CD4-positive, alpha-beta T cell (primary cell): ENCODE data around the gene WASL. TPM values are rescaled to one million over a fixed set of nuclear protein-coding genes. Genes with fewer than 3 reads are reported as not detected.

Source experiments
- ATAC-seq: fragments of 200-7000 bp; cut with Tn5 transposase; one replicate; pipeline ENCODE4 v1.10.0; 2022; ENCODE audit warnings: mild to moderate bottlenecking; ENCODE audit not compliant: poor library complexity
- CTCF ChIA-PET: fragments of 350-600 bp; sonication (Branson Sonifier 250); formaldehyde crosslinking; loops from one replicate; lab custom pipeline; 2021; ENCODE audit warnings: antibody characterized with exemption, inconsistent platforms; lab: Charles Lee
- POLR2A ChIA-PET: fragments of 350-600 bp; sonication (Branson Sonifier 250); formaldehyde crosslinking; loops from one replicate; lab custom pipeline; 2021; ENCODE audit warnings: antibody characterized with exemption, inconsistent platforms; lab: Charles Lee
- DNase-seq, 14 experiments: peaks; one replicate each; pipeline ENCODE4 v3.0.0-alpha.2; 2013 to 2020; ENCODE audit warnings: mixed read lengths in 2 of 14
- H3K27ac ChIP-seq, 2 donors: one replicate each; pipeline versions ENCODE4 v1.5.1 to v1.7.0; 2013; ENCODE audit warnings: low read length in 2 of 2, low read depth in 1 of 2, mild to moderate bottlenecking in 1 of 2
- H3K27me3 ChIP-seq, 2 experiments: 1 replicate in 1 of 2; 2 replicates in 1 of 2; pipeline versions ENCODE4 v1.6.1 to v1.7.0; 2013; ENCODE audit warnings: low read length in 2 of 2, control low read depth in 1 of 2, mild to moderate bottlenecking in 1 of 2, moderate library complexity in 1 of 2; ENCODE audit not compliant: insufficient read depth in 2 of 2, control insufficient read depth in 1 of 2
- H3K36me3 ChIP-seq: one replicate; pipeline ENCODE4 v1.6.1; 2013; ENCODE audit warnings: low read length, control low read depth; ENCODE audit not compliant: insufficient read depth
- H3K4me1 ChIP-seq: one replicate; pipeline ENCODE4 v1.6.1; 2013; ENCODE audit warnings: low read length, control low read depth; ENCODE audit not compliant: insufficient read depth
- H3K4me3 ChIP-seq: one replicate; pipeline ENCODE4 v1.5.1; 2013; ENCODE audit warnings: mild to moderate bottlenecking, low read length, moderate library complexity
- H3K9me3 ChIP-seq, 2 experiments: 1 replicate in 1 of 2; 2 replicates in 1 of 2; pipeline versions ENCODE4 v1.6.1 to v1.7.0; 2013; ENCODE audit warnings: low read length in 2 of 2, mild to moderate bottlenecking in 2 of 2, control low read depth in 1 of 2, moderate library complexity in 1 of 2; ENCODE audit not compliant: control insufficient read depth in 1 of 2, insufficient read depth in 1 of 2
- H3K27ac Mint-ChIP-seq: one replicate; pipeline ENCODE4 v1.8.0; 2020; ENCODE audit warnings: mixed read lengths
- H3K27me3 Mint-ChIP-seq: one replicate; pipeline ENCODE4 v1.8.0; 2021; ENCODE audit warnings: mixed read lengths
- H3K36me3 Mint-ChIP-seq: one replicate; pipeline ENCODE4 v1.8.0; 2021; ENCODE audit warnings: low read depth, mixed read lengths
- H3K4me1 Mint-ChIP-seq: one replicate; pipeline ENCODE4 v1.8.0; 2021; ENCODE audit warnings: low read depth, mixed read lengths
- H3K4me3 Mint-ChIP-seq: one replicate; pipeline ENCODE4 v1.8.0; 2020; ENCODE audit warnings: mild to moderate bottlenecking, mixed read lengths
- H3K9me3 Mint-ChIP-seq: one replicate; pipeline ENCODE4 v1.8.0; 2020; ENCODE audit warnings: mixed read lengths
- CTCF ChIP-seq: fragments of 200-600 bp; IDR thresholded peaks from one replicate; pipeline ENCODE4 v1.8.0; 2022; ENCODE audit warnings: antibody characterized with exemption, mild to moderate bottlenecking
- intact Hi-C, 2 experiments: fragments of 100-400 bp; cut with DNase I in 1 of 2; cut with micrococcal nuclease in 1 of 2; formaldehyde crosslinking; loops; one replicate each; pipeline versions ENCODE4 v1.15.1 to v1.9.0; 2023 to 2025; cut with DNase I, micrococcal nuclease
- total RNA-seq, 174 experiments: library from RNA in 2 of 174; stranded (reverse) in 2 of 174; gene quantifications; one replicate each; pipeline ENCODE4 v1.2.3 and lab custom pipeline; 2021 to 2026

The WASL gene
- total RNA-seq, 2 experiments from 2014 or later = 8.6 to 9.3 TPM

- Histone ChIP-seq H3K27ac (no peak overlapping the region), H3K4me3 (no peak overlapping the region), H3K27me3 (no peaks in the 10 kb centered on the region), H3K9me3 (no peaks in the 10 kb centered on the region), H3K4me1 (no peaks in the 10 kb centered on the region), H3K36me3 (no peaks in the 10 kb centered on the region)
- H3K27ac Mint-ChIP-seq = no peak overlapping the region
- ChIA-PET CTCF (no interaction called here), POLR2A (no interaction called here)
- intact Hi-C loops = no loop called here
- no peaks in the 10 kb centered on the region for H3K27me3 Mint-ChIP-seq
- no peaks in the 10 kb centered on the region for H3K36me3 Mint-ChIP-seq
- no peak for DNase-seq
- H3K9me3 Mint-ChIP-seq = no peaks in the 10 kb centered on the region
- no peak for TF ChIP-seq CTCF
- no peak for ATAC-seq
- no peaks in the 10 kb centered on the region for H3K4me1 Mint-ChIP-seq
- no peak overlapping the region for H3K4me3 Mint-ChIP-seq
Measured at GRCh38 chr7:123789817-123790216, 41.0 kb upstream of the WASL start.

- ChIA-PET POLR2A (no interaction called here), CTCF (no interaction called here)
- no peak for DNase-seq
- Histone ChIP-seq H3K36me3 (no peaks in the 10 kb centered on the region), H3K4me1 (no peaks in the 10 kb centered on the region), H3K27ac (no peak overlapping the region), H3K27me3 (no peaks in the 10 kb centered on the region), H3K4me3 (no peak overlapping the region), H3K9me3 (no peaks in the 10 kb centered on the region)
- no peaks in the 10 kb centered on the region for H3K36me3 Mint-ChIP-seq
- ATAC-seq = no peak
- H3K27me3 Mint-ChIP-seq = no peaks in the 10 kb centered on the region
- TF ChIP-seq CTCF = no peak
- intact Hi-C loops = no loop called here
- no peak overlapping the region for H3K4me3 Mint-ChIP-seq
- no peaks in the 10 kb centered on the region for H3K4me1 Mint-ChIP-seq
- no peaks in the 10 kb centered on the region for H3K9me3 Mint-ChIP-seq
- no peak overlapping the region for H3K27ac Mint-ChIP-seq
Measured at GRCh38 chr7:123789206-123789784, 40.5 kb upstream of the WASL start.

- CTCF ChIA-PET = no interaction called here
- intact Hi-C loops = no loop called here
- Histone ChIP-seq H3K36me3 (no peaks in the 10 kb centered on the region), H3K27me3 (no peaks in the 10 kb centered on the region), H3K9me3 (no peaks in the 10 kb centered on the region), H3K27ac (no peak overlapping the region), H3K4me3 (no peak overlapping the region), H3K4me1 (no peaks in the 10 kb centered on the region)
- ATAC-seq (no peak), DNase-seq (no peak)
- Mint-ChIP-seq H3K27ac (no peak overlapping the region), H3K4me3 (no peak overlapping the region), H3K36me3 (no peaks in the 10 kb centered on the region), H3K9me3 (no peaks in the 10 kb centered on the region), H3K4me1 (no peaks in the 10 kb centered on the region), H3K27me3 (no peaks in the 10 kb centered on the region)
- TF ChIP-seq CTCF = no peak
- POLR2A ChIA-PET = no interaction called here
Measured at GRCh38 chr7:123788584-123788983, 39.8 kb upstream of the WASL start.
